H1 (cell line): ENCODE data around the gene WDR48. TPM values are rescaled to one million over a fixed set of nuclear protein-coding genes. Genes with fewer than 3 reads are reported as not detected.

Experiments
- CTCF ChIA-PET: fragments of 300-600 bp; sonication (Branson Sonifier 250); formaldehyde crosslinking; loops from one replicate; lab custom pipeline; 2021; ENCODE audit not compliant: partially characterized antibody; lab: Charles Lee
- POLR2A ChIA-PET: fragments of 300-600 bp; sonication (Branson Sonifier 250); formaldehyde crosslinking; loops from one replicate; lab custom pipeline; 2021; ENCODE audit warnings: inconsistent platforms; ENCODE audit not compliant: partially characterized antibody; lab: Charles Lee
- DNase-seq, 2 experiments: peaks; one replicate each; pipeline versions ENCODE4 v3.0.0 to v3.0.0-alpha.2; 2010 to 2022; ENCODE audit warnings: low spot score in 2 of 2, low read depth in 1 of 2, mixed read lengths in 1 of 2
- FAIRE-seq: peaks from 2 replicates; lab custom pipeline; 2011; peaks lifted over from hg19 to GRCh38; lab: Jason Lieb, UNC
- H2AFZ ChIP-seq: 2 replicates; pipeline ENCODE4 v1.8.1; 2012; ENCODE audit warnings: low read length, inconsistent platforms
- H2AK5ac ChIP-seq: 2 replicates; pipeline ENCODE4 v1.6.1; 2013; ENCODE audit warnings: low read depth, low read length
- H2BK120ac ChIP-seq: replicated peaks from 2 replicates; pipeline ENCODE3; 2013; ENCODE audit warnings: low read depth, low read length, inconsistent platforms
- H2BK12ac ChIP-seq: 2 replicates; pipeline ENCODE4 v1.6.1; 2013; ENCODE audit warnings: low read depth, low read length
- H2BK15ac ChIP-seq: 2 replicates; pipeline ENCODE4 v1.6.1; 2013; ENCODE audit warnings: low read length
- H2BK20ac ChIP-seq: 2 replicates; pipeline ENCODE4 v1.6.1; 2013; ENCODE audit warnings: low read length
- H2BK5ac ChIP-seq: 2 replicates; pipeline ENCODE4 v1.6.1; 2013; ENCODE audit warnings: low read depth, low read length
- H3K14ac ChIP-seq: 2 replicates; pipeline ENCODE4 v1.6.1; 2013; ENCODE audit warnings: inconsistent platforms; ENCODE audit not compliant: insufficient read length
- H3K18ac ChIP-seq: 2 replicates; pipeline ENCODE4 v1.6.1; 2013; ENCODE audit warnings: low read length; ENCODE audit errors: extremely low read depth
- H3K23ac ChIP-seq: 2 replicates; pipeline ENCODE4 v1.6.1; 2013; ENCODE audit warnings: inconsistent platforms; ENCODE audit not compliant: insufficient read length
- H3K23me2 ChIP-seq: 2 replicates; pipeline ENCODE4 v1.6.1; 2013; ENCODE audit warnings: low read depth, low read length
- H3K27ac ChIP-seq: 2 replicates; pipeline ENCODE4 v1.6.1; 2011; ENCODE audit warnings: low read depth, low read length, inconsistent platforms
- H3K27me3 ChIP-seq, 4 experiments: replicated peaks in 1 of 4; 1 replicate in 1 of 4; 2 replicates in 3 of 4; pipeline versions ENCODE4 v1.6.1 to v1.8.1; 2011 to 2013; ENCODE audit warnings: low read length in 3 of 4, mild to moderate bottlenecking in 3 of 4, inconsistent platforms in 2 of 4, mixed read lengths in 2 of 4, moderate library complexity in 1 of 4; ENCODE audit not compliant: control insufficient read depth in 3 of 4, insufficient read depth in 3 of 4; ENCODE audit errors: extremely low read depth in 1 of 4
- H3K36me3 ChIP-seq, 4 experiments: 2 replicates each; pipeline versions ENCODE4 v1.6.1 to v1.8.1; 2011 to 2013; ENCODE audit warnings: mild to moderate bottlenecking in 4 of 4, low read length in 3 of 4, moderate library complexity in 2 of 4, control low read depth in 1 of 4, inconsistent platforms in 1 of 4; ENCODE audit not compliant: insufficient read depth in 4 of 4, control insufficient read depth in 2 of 4
- H3K4ac ChIP-seq: replicated peaks from 2 replicates; pipeline ENCODE3; 2013; ENCODE audit warnings: low read length, low read depth, mixed read lengths, inconsistent platforms; ENCODE audit not compliant: insufficient read length
- H3K4me1 ChIP-seq, 4 experiments: replicated peaks in 1 of 4; 1 replicate in 1 of 4; 2 replicates in 3 of 4; pipeline versions ENCODE4 v1.6.1 to v1.8.1; 2011 to 2013; ENCODE audit warnings: low read length in 3 of 4, inconsistent platforms in 2 of 4, mixed read lengths in 1 of 4; ENCODE audit not compliant: insufficient read depth in 4 of 4, control insufficient read depth in 3 of 4
- H3K4me2 ChIP-seq, 2 experiments: 2 replicates each; pipeline versions ENCODE4 v1.6.1 to v1.8.1; 2011 to 2013; ENCODE audit warnings: low read depth in 2 of 2, low read length in 2 of 2, control low read depth in 1 of 2, inconsistent platforms in 1 of 2, mild to moderate bottlenecking in 1 of 2; ENCODE audit not compliant: insufficient read depth in 1 of 2
- H3K4me3 ChIP-seq, 4 experiments: fragments of 200-600, 300-600 bp in 1 of 4; sonication (generic), shearing (Covaris generic), sonication (Bioruptor Twin) in 1 of 4; 2 replicates each; pipeline versions ENCODE4 v1.5.1 to v1.8.1; 2011 to 2016; ENCODE audit warnings: low read length in 4 of 4, low read depth in 3 of 4, control low read depth in 2 of 4, inconsistent platforms in 2 of 4, mild to moderate bottlenecking in 2 of 4, mixed read lengths in 1 of 4, moderate library complexity in 1 of 4; ENCODE audit not compliant: insufficient read depth in 2 of 4; ENCODE audit errors: extremely low read depth in 1 of 4
- H3K56ac ChIP-seq: replicated peaks from 2 replicates; pipeline ENCODE3; 2013; ENCODE audit warnings: low read depth, mild to moderate bottlenecking, mixed read lengths, low read length, inconsistent platforms; ENCODE audit not compliant: insufficient read length
- H3K79me1 ChIP-seq: 2 replicates; pipeline ENCODE4 v1.6.1; 2013; ENCODE audit warnings: low read depth, low read length, control low read depth
- H3K79me2 ChIP-seq, 2 experiments: 2 replicates each; pipeline versions ENCODE4 v1.6.1 to v1.8.1; 2012 to 2013; ENCODE audit warnings: low read length in 2 of 2, mild to moderate bottlenecking in 2 of 2, inconsistent platforms in 1 of 2; ENCODE audit not compliant: insufficient read depth in 2 of 2, control insufficient read depth in 1 of 2
- H3K9ac ChIP-seq, 4 experiments: replicated peaks in 1 of 4; 1 replicate in 1 of 4; 2 replicates in 3 of 4; pipeline versions ENCODE4 v1.6.1 to v1.8.1; 2011 to 2013; ENCODE audit warnings: low read depth in 3 of 4, low read length in 3 of 4, control low read depth in 2 of 4, mild to moderate bottlenecking in 2 of 4, moderate library complexity in 2 of 4, inconsistent platforms in 1 of 4; ENCODE audit errors: extremely low read depth in 1 of 4
- H3K9me3 ChIP-seq, 2 experiments: 2 replicates each; pipeline versions ENCODE4 v1.6.1 to v1.8.1; 2012 to 2013; ENCODE audit warnings: mild to moderate bottlenecking in 2 of 2, moderate library complexity in 2 of 2, control low read depth in 1 of 2, inconsistent platforms in 1 of 2, low read depth in 1 of 2, low read length in 1 of 2, mixed read lengths in 1 of 2; ENCODE audit not compliant: insufficient read depth in 2 of 2
- H4K20me1 ChIP-seq, 2 experiments: replicated peaks in 1 of 2; 2 replicates each; pipeline versions ENCODE3 to v1.8.1; 2011 to 2013; ENCODE audit warnings: inconsistent platforms in 2 of 2, low read length in 2 of 2, mild to moderate bottlenecking in 1 of 2; ENCODE audit not compliant: insufficient read depth in 2 of 2, control insufficient read depth in 1 of 2
- H4K5ac ChIP-seq: 2 replicates; pipeline ENCODE4 v1.6.1; 2013; ENCODE audit warnings: low read length, low read depth, mixed read lengths, inconsistent platforms; ENCODE audit not compliant: insufficient read length
- H4K8ac ChIP-seq: 2 replicates; pipeline ENCODE4 v1.8.0; 2013; ENCODE audit warnings: mild to moderate bottlenecking, moderate library complexity, low read length, inconsistent platforms; ENCODE audit not compliant: insufficient read depth; ENCODE audit errors: extremely low read depth
- H4K91ac ChIP-seq: replicated peaks from 2 replicates; pipeline ENCODE3; 2013; ENCODE audit warnings: low read length, mixed read lengths, inconsistent platforms; ENCODE audit not compliant: insufficient read length
- ASH2L ChIP-seq: fragments of 200-600, 300-600 bp; sonication (generic); IDR thresholded peaks from one replicate; pipeline ENCODE4 v1.7.1; 2017; ENCODE audit warnings: low read length
- BCL11A ChIP-seq, 2 experiments: IDR thresholded peaks; one replicate each; pipeline ENCODE4 v1.6.1; 2011; ENCODE audit warnings: low read depth in 2 of 2, low read length in 2 of 2, mild to moderate bottlenecking in 2 of 2
- CEBPB ChIP-seq: IDR thresholded peaks from 2 replicates; pipeline ENCODE4 v1.6.1; 2012; ENCODE audit warnings: low read depth, low read length
- CREB1 ChIP-seq: IDR thresholded peaks from 2 replicates; pipeline ENCODE4 v1.6.1; 2012; ENCODE audit warnings: inconsistent platforms
- E2F6 ChIP-seq: IDR thresholded peaks from 2 replicates; pipeline ENCODE4 v1.6.1; 2012; ENCODE audit warnings: inconsistent platforms
- EGR1 ChIP-seq: IDR thresholded peaks from 2 replicates; pipeline ENCODE4 v1.6.1; 2011; ENCODE audit warnings: low read depth, low read length, borderline replicate concordance
- KDM4A ChIP-seq: IDR thresholded peaks from one replicate; pipeline ENCODE4 v1.7.1; 2012; ENCODE audit warnings: low read depth, mild to moderate bottlenecking, moderate library complexity, low read length, inconsistent platforms; ENCODE audit not compliant: severe bottlenecking
- RFX5 ChIP-seq: IDR thresholded peaks from 2 replicates; pipeline ENCODE4 v1.6.1; 2011; ENCODE audit warnings: low read depth, low read length, improper control_type of control experiment, borderline replicate concordance
- RXRA ChIP-seq: IDR thresholded peaks from 2 replicates; pipeline ENCODE4 v1.6.1; 2011; ENCODE audit warnings: low read depth, mild to moderate bottlenecking, low read length, moderate library complexity; ENCODE audit not compliant: insufficient read depth
- WGBS, 2 experiments: shearing (Covaris generic) in 1 of 2; methylation state at CpG; one replicate each; pipeline versions ENCODE4 v1.1.6 to v1.1.7; 2013 to 2015; ENCODE audit warnings: low lambda C conversion rate in 2 of 2, mixed read lengths in 2 of 2, inconsistent platforms in 1 of 2, low coverage in 1 of 2, missing lambda C conversion rate in 1 of 2; ENCODE audit not compliant: insufficient replicate concordance in 2 of 2, insufficient coverage in 1 of 2, insufficient read length in 1 of 2; ENCODE audit errors: extremely low coverage in 1 of 2, missing lambda C conversion rate in 1 of 2; 5-methylcytosine and 5-hydroxymethylcytosine counted together
- polyA plus RNA-seq, 7 experiments: library from polyadenylated mRNA; depleted of rRNA in 3 of 7; stranded (reverse) in 5 of 7; unstranded in 2 of 7; fragments of >200 nt in 5 of 7; fragments of 200-250 nt in 2 of 7; gene quantifications; 1 replicate in 5 of 7; 2 replicates in 1 of 7; 4 replicates in 1 of 7; pipeline versions ENCODE4 v1.2.1 to v1.2.3, GENCODE V29; 2011 to 2013; ENCODE audit warnings: missing spikeins in 2 of 7, mixed read lengths in 2 of 7
- total RNA-seq: library from RNA; stranded (reverse); fragmentation: NEBNext Ultra II Directional; extraction: Animal tissue kit (Norgen Biotek cat#: 25700); gene quantifications from 2 replicates; pipeline ENCODE4 v1.2.1, GENCODE V29; 2021

Gene WDR48
- total and polyA plus RNA-seq, 2 of the 8 experiments (the other 6 are each of a cell fraction or from before 2014, with no cell fraction given) = 21.2 to 54.1 TPM

DNA sequence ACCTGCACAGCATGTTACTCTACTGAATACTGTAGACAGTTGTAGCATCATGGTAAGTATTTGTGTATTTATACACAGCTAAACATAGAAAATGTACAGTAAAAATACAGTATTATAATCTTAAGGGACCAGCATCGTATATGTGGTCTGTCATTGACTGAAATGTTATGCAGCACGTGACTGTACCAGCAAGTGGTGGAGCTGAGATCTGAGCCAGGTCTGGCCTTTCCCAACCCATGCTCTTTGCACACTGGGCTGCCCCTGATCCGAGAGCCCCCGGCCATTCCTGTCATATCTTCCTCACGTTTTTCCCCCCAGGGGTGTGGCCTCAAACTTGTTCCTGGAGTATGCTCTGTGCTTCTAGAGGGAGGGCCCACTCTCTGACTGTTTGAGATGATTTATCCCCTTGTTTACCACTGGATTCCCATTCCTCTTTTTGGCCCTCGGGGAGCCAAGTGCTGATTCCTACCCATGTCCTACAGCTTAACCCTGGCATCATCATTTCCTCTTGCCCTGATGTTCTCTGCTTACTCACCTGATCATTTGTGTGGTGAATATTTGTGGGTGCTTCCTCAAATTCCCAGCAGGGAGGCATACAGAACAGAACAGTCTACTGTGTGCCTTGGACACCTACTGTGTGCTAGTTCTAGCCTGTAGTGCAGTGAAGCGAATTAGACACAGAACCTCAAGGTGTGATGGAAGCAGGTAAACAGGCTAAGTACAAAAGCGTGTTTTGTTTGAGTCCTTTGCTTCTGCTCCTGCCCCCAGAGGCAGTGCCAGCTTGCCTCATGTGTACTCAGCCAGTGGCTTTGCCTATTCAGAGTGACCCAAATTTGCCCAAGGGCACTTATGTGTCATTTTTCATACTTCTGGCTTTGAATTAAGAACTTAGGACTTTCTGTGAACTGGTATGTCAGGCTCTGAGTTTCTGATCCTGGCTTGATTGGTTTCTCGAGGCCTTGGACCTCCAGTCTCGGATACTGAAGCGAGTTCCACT lies 80.6 kb downstream of the WDR48 start:
- DNase-seq (no peak), FAIRE-seq (no peak)
- Histone ChIP-seq H3K23me2 (no peaks in the 10 kb centered on the region), H3K9me3 (no peaks in the 10 kb centered on the region), H4K5ac (no peak overlapping the region), H2BK12ac (no peak overlapping the region), H3K18ac (no peak overlapping the region), H3K56ac (no peak overlapping the region), H3K14ac (no peak overlapping the region), H3K4ac (no peak overlapping the region), H2AK5ac (no peak overlapping the region), H2BK5ac (no peak overlapping the region), H3K4me2 (no peak overlapping the region), H3K27me3 (no peaks in the 10 kb centered on the region), H4K8ac (no peak overlapping the region), H2BK20ac (0 out of 2 replicates have a peak overlapping the region, but pooled peaks have one; percentile 72), H2BK15ac (no peak overlapping the region), H3K23ac (no peak overlapping the region), H2BK120ac (no peak overlapping the region), H4K91ac (no peak overlapping the region), H3K79me1 (no peaks in the 10 kb centered on the region), H3K4me1 (0 out of 7 replicates have a peak, but pooled peaks cover 0 to 1% (median 0%) of the 10 kb centered on the region in 4 experiments), H4K20me1 (no peaks in the 10 kb centered on the region), H3K27ac (no peak overlapping the region), H2AFZ (no peak overlapping the region), H3K4me3 (no peak overlapping the region), H3K79me2 (no peaks in the 10 kb centered on the region), H3K36me3 (no peaks in the 10 kb centered on the region), H3K9ac (no peak overlapping the region)
- WGBS, 2 experiments = 85% methylated on average over 11 of the region's 11 CpGs; no CpG with 5 or more reads in 1 of the 2 experiments
- CTCF ChIA-PET = interaction anchor here (0.6 to 20.0 kb wide), 10 partner anchors 9 to 159 kb away, joined by 3 to 496 read pairs (median 6); partner anchors contain the start of genes CX3CR1 and XIRP1
- POLR2A ChIA-PET = interaction anchor here (0.7 kb wide), 1 partner anchor 40 kb away, joined by 3 read pairs; no protein-coding TSS in a partner anchor
- TF ChIP-seq EGR1 (no peak), RXRA (no peak), BCL11A (IDR thresholded peaks at IDR 0.05; ENCODE audit: low read depth in 2 of 2, low read length in 2 of 2) (no peak), ASH2L (no peak), KDM4A (no peak), E2F6 (no peak), CREB1 (no peak), RFX5 (no peak), CEBPB (no peak)
